HUES6 (cell line): ENCODE measurements around the gene ZNF254.

ENCODE experiments used
- H3K27ac ChIP-seq: 2 replicates; pipeline ENCODE4 v1.7.0; 2013; ENCODE audit warnings: low read depth, mild to moderate bottlenecking, low read length, inconsistent platforms
- H3K27me3 ChIP-seq: 2 replicates; pipeline ENCODE4 v1.6.1; 2013; ENCODE audit warnings: low read length; ENCODE audit not compliant: control insufficient read depth, insufficient read depth
- H3K36me3 ChIP-seq: 2 replicates; pipeline ENCODE4 v1.6.1; 2013; ENCODE audit warnings: low read length; ENCODE audit not compliant: control insufficient read depth, insufficient read depth
- H3K4me1 ChIP-seq: 2 replicates; pipeline ENCODE4 v1.6.1; 2013; ENCODE audit warnings: low read length; ENCODE audit not compliant: control insufficient read depth, insufficient read depth
- H3K4me3 ChIP-seq: 2 replicates; pipeline ENCODE4 v1.5.1; 2013; ENCODE audit warnings: low read depth, low read length
- H3K9ac ChIP-seq: one replicate; pipeline ENCODE4 v1.6.1; 2013; ENCODE audit warnings: mild to moderate bottlenecking, low read length
- H3K9me3 ChIP-seq: 2 replicates; pipeline ENCODE4 v1.6.1; 2013; ENCODE audit warnings: low read depth, low read length; ENCODE audit not compliant: control insufficient read depth, insufficient read depth

The ZNF254 gene

DNA sequence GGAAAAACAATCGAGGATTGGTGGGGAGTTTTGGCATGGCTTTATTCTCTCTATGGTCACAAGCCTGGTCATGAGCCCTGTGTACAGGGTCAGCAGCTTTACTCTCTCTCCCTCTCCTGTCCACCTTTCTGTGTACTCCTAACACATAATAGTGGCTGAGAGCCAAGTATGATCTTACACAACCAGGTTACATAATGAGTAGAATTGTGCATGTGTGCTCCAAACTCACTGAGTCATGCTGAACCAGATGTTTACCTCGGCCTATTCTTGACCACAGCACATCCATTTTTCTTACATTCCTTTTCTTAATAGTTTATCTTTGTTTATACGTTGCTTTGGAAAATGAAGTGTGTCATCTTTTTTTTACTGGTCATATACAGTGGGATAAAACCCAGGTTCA, 53.1 kb downstream of the ZNF254 start:
- Histone ChIP-seq H3K9me3 (peaks cover 55% of the 10 kb centered on the region), H3K27me3 (no peaks in the 10 kb centered on the region), H3K36me3 (no peaks in the 10 kb centered on the region), H3K27ac (no peak overlapping the region), H3K9ac (no peak overlapping the region), H3K4me3 (no peak overlapping the region), H3K4me1 (no peaks in the 10 kb centered on the region)

DNA sequence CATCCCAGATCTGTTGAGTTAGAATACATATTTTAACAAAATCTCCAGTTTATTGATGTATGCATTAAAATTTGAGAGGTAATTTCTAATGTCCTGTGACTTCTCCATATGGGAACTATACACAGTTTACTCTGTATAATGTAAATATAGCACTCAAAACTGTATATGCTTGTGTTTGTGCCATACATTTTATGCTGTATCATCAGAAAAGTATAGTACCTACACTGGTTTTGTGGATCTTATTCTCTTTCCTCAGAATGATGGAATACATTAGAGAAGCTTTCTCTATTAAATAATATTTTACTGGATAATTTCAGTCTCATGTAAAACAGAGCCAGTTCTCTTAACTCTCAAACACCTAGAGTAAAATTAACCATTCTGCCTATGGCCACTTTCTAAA, 53.6 kb downstream of the ZNF254 start:
- no peak overlapping the region for H3K4me3 ChIP-seq
- H3K36me3 ChIP-seq: no peaks in the 10 kb centered on the region
- H3K9me3 ChIP-seq: peaks cover 56% of the 10 kb centered on the region
- H3K27me3 ChIP-seq: no peaks in the 10 kb centered on the region
- H3K4me1 ChIP-seq: no peaks in the 10 kb centered on the region
- no peak overlapping the region for H3K9ac ChIP-seq
- H3K27ac ChIP-seq: no peak overlapping the region

DNA sequence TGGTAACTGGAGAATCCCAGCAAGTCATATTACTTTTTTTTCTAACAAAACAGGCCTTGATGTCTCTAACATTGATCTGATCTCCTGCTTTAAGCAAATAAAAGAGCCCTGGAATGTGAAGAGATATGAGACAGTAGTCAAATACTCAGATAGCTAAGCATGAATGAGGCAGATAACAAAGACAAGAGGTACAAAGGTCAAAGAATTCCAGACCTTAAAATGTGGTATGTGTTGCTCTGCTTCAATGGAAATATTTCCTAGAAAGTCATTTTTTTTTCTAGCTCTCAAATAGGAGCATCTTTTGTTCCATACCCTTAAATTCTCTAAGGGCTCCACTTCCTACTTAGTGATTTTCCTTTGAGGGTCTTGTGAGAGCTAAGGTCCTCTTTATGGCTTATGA, 54.6 kb downstream of the ZNF254 start:
- Histone ChIP-seq H3K9me3 (peaks cover 51% of the 10 kb centered on the region), H3K27ac (no peak overlapping the region), H3K4me3 (no peak overlapping the region), H3K4me1 (no peaks in the 10 kb centered on the region), H3K36me3 (no peaks in the 10 kb centered on the region), H3K9ac (no peak overlapping the region), H3K27me3 (no peaks in the 10 kb centered on the region)

DNA sequence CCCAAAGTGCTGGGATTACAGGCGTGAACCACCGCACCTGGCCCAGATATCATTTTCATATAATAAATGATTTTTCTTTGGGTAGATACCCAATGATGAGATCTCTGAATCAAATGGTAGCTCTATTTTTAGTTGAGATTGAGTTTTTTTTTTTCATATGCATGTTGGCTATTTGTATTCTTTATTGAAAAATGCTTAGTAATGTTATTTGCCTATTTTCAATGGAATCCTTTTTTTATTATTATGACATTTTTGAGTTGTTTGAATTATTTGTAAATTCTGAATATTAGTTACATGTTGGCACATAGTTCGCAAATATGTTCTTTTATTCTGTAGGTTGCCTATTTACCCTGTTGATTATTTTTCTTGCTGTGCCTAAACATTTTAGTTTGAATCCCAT, 55.8 kb downstream of the ZNF254 start:
- H3K9ac ChIP-seq: no peak overlapping the region
- no peaks in the 10 kb centered on the region for H3K27me3 ChIP-seq
- H3K27ac ChIP-seq: no peak overlapping the region
- H3K4me1 ChIP-seq: no peaks in the 10 kb centered on the region
- peaks cover 47% of the 10 kb centered on the region for H3K9me3 ChIP-seq
- H3K4me3 ChIP-seq: no peak overlapping the region
- no peaks in the 10 kb centered on the region for H3K36me3 ChIP-seq

DNA sequence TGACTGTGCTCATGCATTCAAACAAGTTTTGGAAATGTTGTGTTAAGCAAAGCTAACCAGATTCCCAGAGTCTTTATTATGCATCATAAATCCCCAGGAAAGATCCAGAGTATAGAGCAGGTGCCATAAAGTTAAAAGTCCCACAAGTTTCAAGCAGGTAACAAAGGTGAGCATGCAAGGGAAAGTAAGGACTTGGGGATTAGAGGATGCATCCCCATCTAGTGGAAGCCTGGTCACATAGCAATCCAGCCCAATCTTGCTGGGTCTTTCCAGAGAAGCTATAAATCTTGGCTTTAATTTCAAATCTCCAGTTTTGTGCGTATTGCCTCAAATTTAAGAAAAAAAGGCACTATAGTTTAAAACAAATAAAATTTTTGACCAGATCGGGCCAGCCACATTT, 72.7 kb downstream of the ZNF254 start:
- no peak overlapping the region for H3K4me3 ChIP-seq
- peaks cover 77% of the 10 kb centered on the region for H3K9me3 ChIP-seq
- no peak overlapping the region for H3K9ac ChIP-seq
- H3K4me1 ChIP-seq: no peaks in the 10 kb centered on the region
- no peak overlapping the region for H3K27ac ChIP-seq
- H3K36me3 ChIP-seq: peaks cover 3% of the 10 kb centered on the region; the same call in 1 of the 2 replicates
- H3K27me3 ChIP-seq: no peaks in the 10 kb centered on the region

DNA sequence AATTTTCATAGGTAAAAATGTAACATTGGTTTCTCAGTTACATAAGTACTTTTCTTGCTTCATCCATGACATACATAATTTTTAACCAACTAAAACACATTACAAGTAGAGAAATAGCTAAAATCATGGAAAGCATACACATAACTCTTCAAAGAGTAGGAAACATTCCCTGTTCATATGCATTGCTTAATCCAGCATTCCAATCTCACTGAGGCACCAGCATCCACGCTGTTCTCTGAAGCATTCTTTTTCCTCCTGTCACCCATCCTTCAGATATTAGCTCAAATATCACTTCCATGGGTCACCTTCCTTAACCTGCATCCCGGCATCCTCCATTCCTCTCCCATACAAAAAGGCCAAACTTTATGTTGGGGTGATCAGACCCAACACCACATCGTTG, 79.1 kb downstream of the ZNF254 start:
- Histone ChIP-seq H3K4me3 (no peak overlapping the region), H3K9ac (no peak overlapping the region), H3K4me1 (no peaks in the 10 kb centered on the region), H3K36me3 (no peaks in the 10 kb centered on the region), H3K27ac (no peak overlapping the region), H3K9me3 (peaks cover 74% of the 10 kb centered on the region; the same call in 1 of the 2 replicates), H3K27me3 (no peaks in the 10 kb centered on the region)

DNA sequence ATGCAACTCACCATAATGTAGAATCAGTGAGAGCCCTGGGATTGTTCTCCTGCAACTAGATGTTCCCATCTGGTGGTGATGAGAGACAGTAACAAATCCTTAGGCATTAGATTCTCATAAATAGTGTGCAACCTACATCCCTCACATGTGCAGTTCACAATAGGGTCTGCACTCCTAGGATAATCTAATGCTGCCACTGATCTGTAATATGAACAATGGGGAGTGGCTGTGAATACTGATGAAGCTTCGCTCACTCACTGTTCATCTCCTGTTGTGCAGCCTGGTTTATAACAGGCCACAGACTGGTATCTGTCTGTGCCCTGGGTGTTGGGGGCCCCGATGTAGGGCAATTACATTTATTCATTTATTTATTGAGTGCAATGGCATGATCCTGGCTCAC, 86.9 kb downstream of the ZNF254 start:
- Histone ChIP-seq H3K9ac (no peak overlapping the region), H3K36me3 (no peaks in the 10 kb centered on the region), H3K4me1 (no peaks in the 10 kb centered on the region), H3K9me3 (peaks cover 48% of the 10 kb centered on the region), H3K27ac (no peak overlapping the region), H3K4me3 (no peak overlapping the region), H3K27me3 (no peaks in the 10 kb centered on the region)

DNA sequence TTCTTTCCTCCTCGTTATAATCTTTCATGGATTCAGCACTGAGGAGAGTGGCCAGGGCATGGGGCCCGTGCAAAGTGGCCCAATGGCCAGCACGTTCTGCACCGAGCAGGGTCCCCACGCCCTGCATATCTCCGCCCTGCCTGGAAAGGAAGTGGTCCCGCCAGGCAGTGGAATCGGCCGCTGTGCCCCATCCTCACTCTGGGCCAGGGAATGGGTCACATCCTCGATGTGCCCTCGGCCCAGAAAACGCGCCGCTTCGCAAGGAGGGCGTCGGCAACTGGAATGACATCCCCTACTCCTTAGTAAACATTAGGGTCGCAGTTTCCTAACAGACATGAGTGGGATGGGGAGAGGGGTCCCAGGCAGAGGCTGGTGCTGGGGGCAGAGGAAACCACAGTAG, 90.7 kb downstream of the ZNF254 start:
- H3K4me3 ChIP-seq: no peak overlapping the region
- H3K36me3 ChIP-seq: no peaks in the 10 kb centered on the region
- H3K27me3 ChIP-seq: no peaks in the 10 kb centered on the region; the same call in 1 of the 2 replicates
- no peak overlapping the region for H3K9ac ChIP-seq
- no peaks in the 10 kb centered on the region for H3K4me1 ChIP-seq
- no peak overlapping the region for H3K27ac ChIP-seq
- H3K9me3 ChIP-seq: peaks cover 52% of the 10 kb centered on the region

DNA sequence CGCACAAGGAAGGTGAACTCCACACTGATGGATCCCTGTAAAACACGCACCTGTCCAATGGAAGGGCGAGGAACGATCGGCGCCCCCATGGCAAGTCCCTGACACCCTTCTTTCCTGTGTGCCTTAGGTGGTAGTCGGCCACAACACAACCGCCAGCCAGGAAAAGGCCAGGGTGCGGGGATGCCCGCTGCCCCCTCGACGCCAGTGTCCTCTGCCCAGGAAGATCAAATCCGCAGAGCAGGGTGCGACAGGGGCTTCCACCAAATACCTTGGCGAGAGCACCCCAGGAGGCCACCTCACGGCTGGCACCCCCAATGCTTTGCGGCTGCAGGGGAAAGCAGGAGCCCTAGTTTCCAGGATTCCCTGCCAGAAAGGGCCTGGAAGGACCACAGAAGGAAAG, 91.2 kb downstream of the ZNF254 start:
- H3K9ac ChIP-seq: no peak overlapping the region
- H3K4me3 ChIP-seq: no peak overlapping the region
- no peaks in the 10 kb centered on the region; the same call in 1 of the 2 replicates for H3K27me3 ChIP-seq
- no peak overlapping the region for H3K27ac ChIP-seq
- peaks cover 50% of the 10 kb centered on the region for H3K9me3 ChIP-seq
- no peaks in the 10 kb centered on the region for H3K4me1 ChIP-seq
- H3K36me3 ChIP-seq: no peaks in the 10 kb centered on the region
